Hematopoietic multipotent progenitor cell treated with erythropoietin and hydrocortisone succinate and interleukin-3 and kit ligand, for 15 days (in vitro differentiated cells): ENCODE data around the gene CEACAM1.
"Not testable (repeated sequence)": the region's sequence is repeated elsewhere in the genome, so short reads cannot be mapped to it uniquely, and the experiment has no call there.

Source experiments
- DNase-seq: peaks from one replicate; pipeline ENCODE4 v3.0.0-alpha.2; 2015; ENCODE audit warnings: low spot score

Gene CEACAM1

GRCh38 chr19:42473686-42474085 is 54.6 kb downstream of the CEACAM1 start:
- no peak for DNase-seq

DNA sequence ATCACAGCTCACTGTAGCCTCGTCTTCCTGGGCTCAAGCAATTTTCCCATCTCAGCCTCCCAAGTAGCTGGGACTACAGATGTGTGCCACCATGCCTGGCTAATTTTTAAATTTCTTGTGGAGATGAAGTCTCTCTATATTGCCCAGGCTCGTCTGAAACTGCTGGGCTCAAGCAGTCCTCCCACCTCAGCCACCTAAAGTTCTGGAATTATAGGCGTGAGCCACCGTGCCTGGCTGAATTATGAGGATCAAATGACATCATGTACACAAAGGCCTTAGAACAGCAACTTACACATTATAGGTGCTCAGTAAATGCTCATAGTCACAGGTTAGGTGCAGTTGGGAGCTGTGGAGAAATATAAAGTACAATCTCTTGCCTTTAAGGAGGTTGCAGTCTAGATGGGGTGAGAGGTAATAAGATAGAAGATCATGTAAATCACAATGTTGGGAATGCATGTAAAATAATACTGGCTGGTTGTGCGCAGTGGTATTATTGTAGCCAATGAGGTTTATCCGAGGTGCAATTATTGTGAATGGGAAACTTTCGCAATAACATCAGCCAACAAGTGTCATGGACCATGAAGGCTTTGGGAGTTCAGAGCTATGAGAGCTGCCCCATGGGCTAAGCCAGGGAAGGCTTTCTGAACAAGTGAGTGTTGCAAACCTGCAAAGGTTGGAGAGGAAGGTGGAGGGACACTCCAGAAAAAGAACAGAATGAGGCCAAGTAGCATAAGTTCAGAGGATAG is 55.7 kb downstream of the CEACAM1 start:
- DNase-seq, result no peak

GRCh38 chr19:42471554-42472249 is 56.6 kb downstream of the CEACAM1 start:
- no peak for DNase-seq

DNA sequence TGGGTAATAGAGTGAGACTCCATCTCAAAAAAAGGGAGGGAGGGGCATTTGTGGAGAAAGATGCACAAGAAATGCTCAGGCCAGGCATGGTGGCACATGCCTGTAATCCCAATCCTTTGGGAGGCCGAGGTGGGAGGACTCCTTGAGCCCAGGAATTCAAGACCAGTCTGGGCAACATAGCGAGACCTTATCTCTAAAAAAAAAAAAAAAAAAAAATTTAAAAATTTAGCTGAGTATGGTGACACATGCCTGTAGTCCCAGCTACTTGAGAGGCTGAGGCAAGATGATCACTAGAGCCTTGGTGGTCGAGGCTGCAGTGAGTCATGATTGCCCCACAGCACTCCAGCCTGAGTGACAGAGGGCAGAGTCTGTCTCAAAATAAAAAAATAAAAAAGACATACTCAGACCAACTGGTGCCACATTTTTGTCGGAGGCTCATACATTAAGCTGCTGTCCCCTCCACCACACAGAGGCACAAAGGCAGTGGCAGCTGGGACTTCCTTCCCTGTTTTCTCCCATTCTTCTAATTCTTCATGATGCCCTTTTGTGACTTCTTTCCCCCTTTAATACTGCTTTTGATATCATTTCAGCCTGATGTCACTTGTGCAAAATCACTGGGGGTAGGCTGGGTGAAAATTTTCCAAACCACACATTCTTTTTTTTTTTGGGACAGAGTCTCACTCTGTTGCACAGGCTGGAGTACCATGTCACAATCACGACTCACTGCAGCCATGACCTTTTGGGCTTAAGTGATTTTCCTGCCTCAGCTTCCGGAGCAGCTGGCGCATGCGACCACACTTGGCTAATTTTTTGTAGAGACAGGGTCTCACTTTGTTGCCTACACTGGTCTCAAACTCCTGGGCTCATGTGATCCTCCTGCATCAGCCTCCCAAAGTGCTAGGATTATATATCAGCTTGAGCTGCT is 58.7 kb downstream of the CEACAM1 start:
- no peak for DNase-seq

GRCh38 chr19:42468273-42468796 is 59.9 kb downstream of the CEACAM1 start:
- no peak for DNase-seq

DNA sequence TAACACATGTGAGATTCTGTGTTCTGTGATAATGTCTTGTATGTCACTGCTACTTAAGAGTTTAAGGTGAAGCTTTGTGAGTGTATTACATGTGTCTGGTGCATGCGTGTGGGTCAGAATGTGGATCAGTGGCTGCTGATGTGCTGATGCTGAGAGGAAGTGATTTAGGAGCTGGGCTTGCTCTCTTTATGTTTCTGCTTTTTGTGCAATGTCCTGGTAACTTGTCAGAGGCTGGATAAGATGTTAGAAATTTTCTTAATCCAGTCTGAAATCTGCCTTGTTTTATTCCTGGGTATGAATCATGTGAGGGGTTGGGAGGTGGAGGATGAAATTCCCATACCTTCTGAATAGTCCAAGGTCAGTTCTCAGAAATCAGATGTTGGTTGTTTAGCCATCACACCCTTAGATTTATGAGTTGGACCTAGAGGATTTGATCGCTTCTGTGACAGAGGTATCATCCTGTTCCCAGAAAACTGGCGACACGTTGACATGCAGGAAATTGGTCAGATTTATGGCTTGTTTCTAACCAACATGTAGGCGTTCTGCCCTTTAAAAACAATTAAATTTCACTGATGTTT is 61.0 kb downstream of the CEACAM1 start:
- no peak for DNase-seq

DNA sequence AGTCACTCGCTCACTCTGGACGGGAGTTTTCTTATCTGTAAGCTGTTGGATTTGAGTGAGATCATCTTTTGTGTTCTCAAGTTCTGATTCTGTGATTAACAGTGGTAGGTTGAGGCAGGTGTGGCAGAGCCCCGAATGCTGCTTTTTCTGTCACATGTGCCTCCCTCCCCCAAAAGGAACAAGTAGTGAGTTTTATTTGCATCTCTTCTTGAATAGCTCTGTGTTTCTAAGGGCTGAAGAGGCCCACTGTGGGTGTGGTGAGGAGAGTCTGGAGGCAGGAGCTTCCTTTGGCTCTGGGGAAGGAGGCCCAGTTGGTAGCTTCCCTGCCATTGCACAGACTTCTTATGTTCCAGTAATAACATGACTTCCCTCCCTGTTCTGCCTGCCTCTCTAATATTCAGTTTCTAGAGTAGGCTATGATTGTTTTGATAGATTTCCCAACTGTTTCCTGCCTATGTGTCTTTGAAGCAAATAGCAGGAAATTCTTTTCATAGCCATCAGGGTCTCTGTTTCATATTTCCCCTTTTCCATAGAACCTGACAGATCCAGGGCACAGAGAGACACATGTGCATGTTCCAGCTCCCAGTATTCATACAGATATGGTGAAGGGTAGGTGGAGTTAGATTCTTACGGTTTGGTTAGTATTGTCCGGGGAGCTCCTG is 61.6 kb downstream of the CEACAM1 start:
- no peak for DNase-seq

- DNase-seq, result no peak
These were observed 62.4 kb downstream of the CEACAM1 start for GRCh38 chr19:42465827-42466280.

DNA sequence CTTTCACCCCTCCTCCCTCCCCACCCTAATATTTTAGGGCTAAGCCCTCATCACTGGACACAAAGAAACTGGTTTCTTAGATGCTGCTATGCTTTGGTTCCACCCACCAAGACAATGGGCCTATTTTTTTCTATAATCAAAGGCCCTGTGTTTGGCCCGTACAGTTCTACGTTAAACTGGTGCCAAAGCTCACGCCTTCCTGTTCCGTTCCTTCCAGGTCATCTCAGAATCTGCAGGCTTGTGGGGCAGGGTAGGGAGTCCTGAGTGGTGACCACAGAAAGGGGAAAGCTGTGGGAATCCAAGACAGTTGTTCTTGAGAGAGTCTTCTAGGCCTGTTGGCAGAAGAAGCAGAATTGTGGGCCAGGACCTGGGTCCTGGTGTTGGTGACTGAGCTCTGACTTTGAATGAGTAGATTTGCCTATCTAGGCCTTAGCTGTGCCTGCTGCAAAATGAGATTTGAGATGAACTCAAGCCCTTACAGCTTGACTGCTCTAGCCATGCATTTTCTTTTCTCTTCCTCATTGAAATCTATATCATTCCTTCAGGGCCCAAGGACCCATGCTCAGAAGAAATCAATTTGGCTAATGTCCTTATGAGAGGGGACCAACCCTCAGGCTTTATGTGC is 66.5 kb downstream of the CEACAM1 start:
- DNase-seq, result no peak

DNA sequence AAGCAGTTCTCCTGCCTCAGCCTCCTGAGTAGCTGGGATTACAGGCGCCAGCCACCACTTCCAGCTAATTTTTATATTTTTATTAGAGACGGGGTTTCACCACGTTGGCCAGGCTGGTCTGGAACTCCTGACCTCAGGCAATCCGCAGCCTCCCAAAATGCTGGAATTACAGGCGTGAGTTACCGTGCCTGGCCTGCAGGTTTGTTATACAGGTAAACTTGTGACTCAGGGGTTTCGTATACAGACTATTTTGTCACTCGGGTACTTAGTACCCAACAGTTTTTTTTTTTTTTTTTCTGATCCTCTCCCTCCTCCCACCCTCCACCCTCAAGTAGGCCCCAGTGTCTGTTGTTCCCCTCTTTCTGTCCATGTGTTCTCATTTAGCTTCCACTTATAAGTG is 67.0 kb downstream of the CEACAM1 start:
- not testable (repeated sequence) for DNase-seq

GRCh38 chr19:42459926-42460325 is 68.4 kb downstream of the CEACAM1 start:
- DNase-seq, result no peak
